H9 (cell line): ENCODE measurements around the gene SUSD2. TPM values are rescaled to one million over a fixed set of nuclear protein-coding genes. Genes with fewer than 3 reads are reported as not detected.

Experiments
- DNase-seq: peaks from one replicate; pipeline ENCODE4 v3.0.0-alpha.2; 2017
- H2AFZ ChIP-seq: one replicate; pipeline ENCODE4 v1.6.1; 2013; ENCODE audit warnings: mild to moderate bottlenecking, low read length, control low read depth, moderate library complexity
- H2AK5ac ChIP-seq: 2 replicates; pipeline ENCODE4 v1.6.1; 2013; ENCODE audit warnings: low read length, control low read depth, mixed read lengths; ENCODE audit not compliant: insufficient read length
- H2BK120ac ChIP-seq: one replicate; pipeline ENCODE4 v1.6.1; 2013; ENCODE audit warnings: low read depth, mild to moderate bottlenecking, low read length, control low read depth, inconsistent platforms; ENCODE audit not compliant: poor library complexity, severe bottlenecking
- H2BK12ac ChIP-seq: 2 replicates; pipeline ENCODE4 v1.6.1; 2013; ENCODE audit warnings: low read length, control low read depth, mixed read lengths, low read depth; ENCODE audit not compliant: insufficient read length
- H2BK15ac ChIP-seq: 2 replicates; pipeline ENCODE4 v1.6.1; 2013; ENCODE audit warnings: low read depth, low read length, control low read depth
- H2BK20ac ChIP-seq: one replicate; pipeline ENCODE4 v1.6.1; 2013; ENCODE audit warnings: low read depth, mild to moderate bottlenecking, low read length, control low read depth, inconsistent platforms; ENCODE audit not compliant: poor library complexity, severe bottlenecking
- H2BK5ac ChIP-seq: 2 replicates; pipeline ENCODE4 v1.6.1; 2013; ENCODE audit warnings: low read length, control low read depth, mixed read lengths; ENCODE audit not compliant: insufficient read length
- H3K14ac ChIP-seq: 2 replicates; pipeline ENCODE4 v1.6.1; 2013; ENCODE audit warnings: low read length, control low read depth; ENCODE audit not compliant: insufficient read depth
- H3K18ac ChIP-seq: 2 replicates; pipeline ENCODE4 v1.6.1; 2013; ENCODE audit warnings: low read depth, mild to moderate bottlenecking, mixed read lengths, low read length, control low read depth; ENCODE audit not compliant: insufficient read length
- H3K23ac ChIP-seq: 2 replicates; pipeline ENCODE4 v1.6.1; 2013; ENCODE audit warnings: low read length, control low read depth, mixed read lengths, low read depth; ENCODE audit not compliant: insufficient read length
- H3K23me2 ChIP-seq: 2 replicates; pipeline ENCODE4 v1.6.1; 2013; ENCODE audit warnings: low read depth, mild to moderate bottlenecking, mixed read lengths, low read length, control low read depth; ENCODE audit not compliant: insufficient read length, poor library complexity, severe bottlenecking
- H3K27ac ChIP-seq: 2 replicates; pipeline ENCODE4 v1.5.1; 2013; ENCODE audit warnings: low read length, control low read depth, mixed read lengths, low read depth; ENCODE audit not compliant: insufficient read length
- H3K27me3 ChIP-seq: 2 replicates; pipeline ENCODE4 v1.6.1; 2013; ENCODE audit warnings: low read length, control low read depth, inconsistent platforms; ENCODE audit not compliant: insufficient read depth
- H3K4ac ChIP-seq: 2 replicates; pipeline ENCODE4 v1.6.1; 2013; ENCODE audit warnings: low read depth, mild to moderate bottlenecking, control low read depth, inconsistent platforms, low read length, moderate library complexity
- H3K4me1 ChIP-seq: 2 replicates; pipeline ENCODE4 v1.6.1; 2013; ENCODE audit warnings: low read length, control low read depth, inconsistent platforms; ENCODE audit not compliant: insufficient read depth
- H3K4me2 ChIP-seq: 2 replicates; pipeline ENCODE4 v1.6.1; 2013; ENCODE audit warnings: low read length, control low read depth, mixed read lengths; ENCODE audit not compliant: insufficient read length, insufficient read depth
- H3K56ac ChIP-seq: 2 replicates; pipeline ENCODE4 v1.6.1; 2013; ENCODE audit warnings: low read depth, mild to moderate bottlenecking, mixed read lengths, low read length, control low read depth; ENCODE audit not compliant: insufficient read length
- H3K79me1 ChIP-seq: 2 replicates; pipeline ENCODE4 v1.6.1; 2013; ENCODE audit warnings: low read depth, mild to moderate bottlenecking, moderate library complexity, low read length, control low read depth, inconsistent platforms; ENCODE audit not compliant: insufficient read depth, poor library complexity, severe bottlenecking
- H3K79me2 ChIP-seq: 2 replicates; pipeline ENCODE4 v1.6.1; 2013; ENCODE audit warnings: low read length, control low read depth, inconsistent platforms; ENCODE audit not compliant: insufficient read depth
- H3K9ac ChIP-seq: 2 replicates; pipeline ENCODE4 v1.6.1; 2013; ENCODE audit warnings: low read length, control low read depth, mixed read lengths; ENCODE audit not compliant: insufficient read length; ENCODE audit errors: extremely low read depth
- H3K9me3 ChIP-seq: one replicate; pipeline ENCODE4 v1.6.1; 2013; ENCODE audit warnings: low read depth, low read length, inconsistent platforms; ENCODE audit not compliant: control insufficient read depth
- H3T11ph ChIP-seq: one replicate; pipeline ENCODE4 v1.6.1; 2013; ENCODE audit warnings: mild to moderate bottlenecking, low read length, control low read depth, inconsistent platforms
- H4K20me1 ChIP-seq: one replicate; pipeline ENCODE4 v1.6.1; 2013; ENCODE audit not compliant: control insufficient read depth, insufficient read length, insufficient read depth
- H4K5ac ChIP-seq: 2 replicates; pipeline ENCODE4 v1.6.1; 2013; ENCODE audit warnings: low read depth, mild to moderate bottlenecking, mixed read lengths, low read length, control low read depth; ENCODE audit not compliant: insufficient read length
- H4K8ac ChIP-seq: replicated peaks from 2 replicates; pipeline ENCODE4 v1.6.1; 2013; ENCODE audit warnings: low read length, control low read depth, mixed read lengths, low read depth; ENCODE audit not compliant: insufficient read length
- H4K91ac ChIP-seq: 2 replicates; pipeline ENCODE4 v1.6.1; 2013; ENCODE audit warnings: low read depth, mild to moderate bottlenecking, moderate library complexity, mixed read lengths, low read length, control low read depth; ENCODE audit not compliant: insufficient read length
- H3K27ac Mint-ChIP-seq, 3 experiments: 2 replicates in 2 of 3; 3 replicates in 1 of 3; pipeline ENCODE4 v1.8.0; 2020 to 2021; ENCODE audit warnings: mixed read lengths in 3 of 3, mild to moderate bottlenecking in 1 of 3, moderate library complexity in 1 of 3
- H3K27me3 Mint-ChIP-seq: 2 replicates; pipeline ENCODE4 v1.8.0; 2021; ENCODE audit warnings: low read depth, mild to moderate bottlenecking, moderate library complexity, mixed read lengths
- H3K36me3 Mint-ChIP-seq, 3 experiments: 2 replicates in 2 of 3; 3 replicates in 1 of 3; pipeline ENCODE4 v1.8.0; 2020 to 2021; ENCODE audit warnings: low read depth in 3 of 3, mixed read lengths in 3 of 3; ENCODE audit not compliant: insufficient read depth in 1 of 3
- H3K4me1 Mint-ChIP-seq, 2 experiments: 2 replicates each; pipeline ENCODE4 v1.8.0; 2020; ENCODE audit warnings: mixed read lengths in 2 of 2
- H3K4me3 Mint-ChIP-seq, 2 experiments: 2 replicates in 1 of 2; 3 replicates in 1 of 2; pipeline ENCODE4 v1.8.0; 2020 to 2021; ENCODE audit warnings: mild to moderate bottlenecking in 2 of 2, mixed read lengths in 2 of 2, moderate library complexity in 1 of 2
- H3K9me3 Mint-ChIP-seq, 2 experiments: 2 replicates in 1 of 2; 3 replicates in 1 of 2; pipeline ENCODE4 v1.8.0; 2020; ENCODE audit warnings: mild to moderate bottlenecking in 2 of 2, mixed read lengths in 2 of 2, moderate library complexity in 1 of 2
- CTCF ChIP-seq: fragments of 200-600 bp; sonication (generic); conservative IDR thresholded peaks from 3 replicates; pipeline ENCODE4 v1.8.0; 2021; ENCODE audit warnings: antibody characterized with exemption, mild to moderate bottlenecking
- WGBS: extraction: QIAGEN DNeasy Blood & Tissue Kit; methylation state at CpG from one replicate; pipeline ENCODE4 v1.1.7; 2013; ENCODE audit warnings: missing lambda C conversion rate, low lambda C conversion rate, mixed read lengths; ENCODE audit not compliant: insufficient read length; ENCODE audit errors: extremely low coverage; 5-methylcytosine and 5-hydroxymethylcytosine counted together
- total RNA-seq: library from RNA; stranded (reverse); gene quantifications from 2 replicates; pipeline ENCODE4 v1.2.1, GENCODE V29; 2021

Gene SUSD2
- total RNA-seq, 1 experiment from 2014 or later = 4.2 TPM

- Mint-ChIP-seq H3K4me1 (peaks cover 3 to 4% of the 10 kb centered on the region in 2 experiments; a peak in 2 of 4 replicates), H3K9me3 (no peaks in the 10 kb centered on the region), H3K4me3 (no peak overlapping the region), H3K27me3 (no peaks in the 10 kb centered on the region), H3K27ac (no peak overlapping the region), H3K36me3 (peaks cover 7 to 38% (median 34%) of the 10 kb centered on the region in 3 experiments; a peak in 6 of 7 replicates)
- H3K79me2 ChIP-seq = no peaks in the 10 kb centered on the region
- H2BK15ac ChIP-seq = no peak overlapping the region
- H3K23me2 ChIP-seq = no peaks in the 10 kb centered on the region
- H3K14ac ChIP-seq = no peak overlapping the region
- H3K56ac ChIP-seq = no peak overlapping the region
- H2BK12ac ChIP-seq = no peak overlapping the region
- H2AK5ac ChIP-seq = no peak overlapping the region
- H4K5ac ChIP-seq = no peak overlapping the region
- DNase-seq = no peak
- H3K23ac ChIP-seq = no peak overlapping the region
- H4K91ac ChIP-seq = no peak overlapping the region
- no peak overlapping the region for H3K4me2 ChIP-seq
- H4K20me1 ChIP-seq = no peaks in the 10 kb centered on the region
- no peak overlapping the region for H4K8ac ChIP-seq
- no peak overlapping the region for H2BK120ac ChIP-seq
- H2AFZ ChIP-seq = no peak overlapping the region
- no peaks in the 10 kb centered on the region for H3K4me1 ChIP-seq
- no peaks in the 10 kb centered on the region for H3K27me3 ChIP-seq
- H3K27ac ChIP-seq = no peak overlapping the region
- H2BK20ac ChIP-seq = no peak overlapping the region
- no peak overlapping the region for H3K9ac ChIP-seq
- no peak overlapping the region for H3K4ac ChIP-seq
- no peaks in the 10 kb centered on the region for H3K9me3 ChIP-seq
- TF ChIP-seq CTCF = no peak
- H3K79me1 ChIP-seq = no peaks in the 10 kb centered on the region
- no peak overlapping the region for H3K18ac ChIP-seq
- no peak overlapping the region for H2BK5ac ChIP-seq
- no CpG with 5 or more reads among the region's 7 CpGs for WGBS
- H3T11ph ChIP-seq = no peak overlapping the region
These were observed 42.5 kb upstream of the SUSD2 start for GRCh38 chr22:24138649-24139420.
